CD4-positive, alpha-beta T cell (primary cell): ENCODE measurements around the gene GRID1. TPM values are rescaled to one million over a fixed set of nuclear protein-coding genes. Genes with fewer than 3 reads are reported as not detected.

Experiments
- ATAC-seq: fragments of 200-7000 bp; cut with Tn5 transposase; one replicate; pipeline ENCODE4 v1.10.0; 2022; ENCODE audit warnings: mild to moderate bottlenecking; ENCODE audit not compliant: poor library complexity
- CTCF ChIA-PET: fragments of 350-600 bp; sonication (Branson Sonifier 250); formaldehyde crosslinking; loops from one replicate; lab custom pipeline; 2021; ENCODE audit warnings: antibody characterized with exemption, inconsistent platforms; lab: Charles Lee
- POLR2A ChIA-PET: fragments of 350-600 bp; sonication (Branson Sonifier 250); formaldehyde crosslinking; loops from one replicate; lab custom pipeline; 2021; ENCODE audit warnings: antibody characterized with exemption, inconsistent platforms; lab: Charles Lee
- DNase-seq, 14 experiments: peaks; one replicate each; pipeline ENCODE4 v3.0.0-alpha.2; 2013 to 2020; ENCODE audit warnings: mixed read lengths in 2 of 14
- H3K27ac ChIP-seq, 2 donors: one replicate each; pipeline versions ENCODE4 v1.5.1 to v1.7.0; 2013; ENCODE audit warnings: low read length in 2 of 2, low read depth in 1 of 2, mild to moderate bottlenecking in 1 of 2
- H3K27me3 ChIP-seq, 2 experiments: 1 replicate in 1 of 2; 2 replicates in 1 of 2; pipeline versions ENCODE4 v1.6.1 to v1.7.0; 2013; ENCODE audit warnings: low read length in 2 of 2, control low read depth in 1 of 2, mild to moderate bottlenecking in 1 of 2, moderate library complexity in 1 of 2; ENCODE audit not compliant: insufficient read depth in 2 of 2, control insufficient read depth in 1 of 2
- H3K36me3 ChIP-seq: one replicate; pipeline ENCODE4 v1.6.1; 2013; ENCODE audit warnings: low read length, control low read depth; ENCODE audit not compliant: insufficient read depth
- H3K4me1 ChIP-seq: one replicate; pipeline ENCODE4 v1.6.1; 2013; ENCODE audit warnings: low read length, control low read depth; ENCODE audit not compliant: insufficient read depth
- H3K4me3 ChIP-seq: one replicate; pipeline ENCODE4 v1.5.1; 2013; ENCODE audit warnings: mild to moderate bottlenecking, low read length, moderate library complexity
- H3K9me3 ChIP-seq, 2 experiments: 1 replicate in 1 of 2; 2 replicates in 1 of 2; pipeline versions ENCODE4 v1.6.1 to v1.7.0; 2013; ENCODE audit warnings: low read length in 2 of 2, mild to moderate bottlenecking in 2 of 2, control low read depth in 1 of 2, moderate library complexity in 1 of 2; ENCODE audit not compliant: control insufficient read depth in 1 of 2, insufficient read depth in 1 of 2
- H3K27ac Mint-ChIP-seq: one replicate; pipeline ENCODE4 v1.8.0; 2020; ENCODE audit warnings: mixed read lengths
- H3K27me3 Mint-ChIP-seq: one replicate; pipeline ENCODE4 v1.8.0; 2021; ENCODE audit warnings: mixed read lengths
- H3K36me3 Mint-ChIP-seq: one replicate; pipeline ENCODE4 v1.8.0; 2021; ENCODE audit warnings: low read depth, mixed read lengths
- H3K4me1 Mint-ChIP-seq: one replicate; pipeline ENCODE4 v1.8.0; 2021; ENCODE audit warnings: low read depth, mixed read lengths
- H3K4me3 Mint-ChIP-seq: one replicate; pipeline ENCODE4 v1.8.0; 2020; ENCODE audit warnings: mild to moderate bottlenecking, mixed read lengths
- H3K9me3 Mint-ChIP-seq: one replicate; pipeline ENCODE4 v1.8.0; 2020; ENCODE audit warnings: mixed read lengths
- CTCF ChIP-seq: fragments of 200-600 bp; IDR thresholded peaks from one replicate; pipeline ENCODE4 v1.8.0; 2022; ENCODE audit warnings: antibody characterized with exemption, mild to moderate bottlenecking
- intact Hi-C, 2 experiments: fragments of 100-400 bp; cut with DNase I in 1 of 2; cut with micrococcal nuclease in 1 of 2; formaldehyde crosslinking; loops; one replicate each; pipeline versions ENCODE4 v1.15.1 to v1.9.0; 2023 to 2025; cut with DNase I, micrococcal nuclease
- total RNA-seq, 174 experiments: library from RNA in 2 of 174; stranded (reverse) in 2 of 174; gene quantifications; one replicate each; pipeline ENCODE4 v1.2.3 and lab custom pipeline; 2021 to 2026

Gene GRID1
- total RNA-seq, 2 experiments from 2014 or later, result not detected

- ChIA-PET POLR2A (no interaction called here), CTCF (no interaction called here)
- Histone ChIP-seq H3K27ac (no peak overlapping the region), H3K4me3 (no peak overlapping the region), H3K27me3 (peaks cover 0 to 4% of the 10 kb centered on the region in 2 experiments), H3K4me1 (no peaks in the 10 kb centered on the region), H3K36me3 (no peaks in the 10 kb centered on the region), H3K9me3 (peaks cover 0 to 16% of the 10 kb centered on the region in 2 experiments)
- ATAC-seq, result no peak
- no peaks in the 10 kb centered on the region for H3K36me3 Mint-ChIP-seq
- no peak for TF ChIP-seq CTCF
- H3K27ac Mint-ChIP-seq, result no peak overlapping the region
- no peaks in the 10 kb centered on the region for H3K9me3 Mint-ChIP-seq
- no peaks in the 10 kb centered on the region for H3K4me1 Mint-ChIP-seq
- peaks cover 12% of the 10 kb centered on the region for H3K27me3 Mint-ChIP-seq
- no peak for DNase-seq
- H3K4me3 Mint-ChIP-seq, result no peak overlapping the region
- intact Hi-C loops, result no loop called here
Observed at GRCh38 chr10:86200867-86201266, 165.7 kb downstream of the GRID1 start.

- peaks cover 12% of the 10 kb centered on the region for H3K27me3 Mint-ChIP-seq
- Histone ChIP-seq H3K4me3 (no peak overlapping the region), H3K27me3 (peaks cover 0 to 4% of the 10 kb centered on the region in 2 experiments), H3K36me3 (no peaks in the 10 kb centered on the region), H3K4me1 (no peaks in the 10 kb centered on the region), H3K9me3 (peaks cover 0 to 16% of the 10 kb centered on the region in 2 experiments), H3K27ac (no peak overlapping the region)
- CTCF ChIA-PET, result no interaction called here
- DNase-seq (no peak), ATAC-seq (no peak)
- H3K36me3 Mint-ChIP-seq, result no peaks in the 10 kb centered on the region
- H3K4me3 Mint-ChIP-seq, result no peak overlapping the region
- H3K4me1 Mint-ChIP-seq, result no peaks in the 10 kb centered on the region
- H3K9me3 Mint-ChIP-seq, result no peaks in the 10 kb centered on the region
- POLR2A ChIA-PET, result no interaction called here
- intact Hi-C loops, result no loop called here
- no peak for TF ChIP-seq CTCF
- no peak overlapping the region for H3K27ac Mint-ChIP-seq
Observed at GRCh38 chr10:86200269-86200668, 166.3 kb downstream of the GRID1 start.

GRCh38 chr10:86199041-86199440 lies 167.6 kb downstream of the GRID1 start:
- H3K9me3 ChIP-seq, result peaks cover 0 to 9% of the 10 kb centered on the region in 2 experiments
- intact Hi-C loops, result no loop called here
- H3K4me3 ChIP-seq, result no peak overlapping the region
- peaks cover 0 to 4% of the 10 kb centered on the region in 2 experiments for H3K27me3 ChIP-seq
- no peak for TF ChIP-seq CTCF
- Mint-ChIP-seq H3K4me3 (no peak overlapping the region), H3K27me3 (peaks cover 15% of the 10 kb centered on the region), H3K4me1 (no peaks in the 10 kb centered on the region), H3K9me3 (no peaks in the 10 kb centered on the region), H3K27ac (no peak overlapping the region), H3K36me3 (no peaks in the 10 kb centered on the region)
- no peak for ATAC-seq
- DNase-seq, result no peak
- no peaks in the 10 kb centered on the region for H3K36me3 ChIP-seq
- no peaks in the 10 kb centered on the region for H3K4me1 ChIP-seq
- CTCF ChIA-PET, result no interaction called here
- POLR2A ChIA-PET, result no interaction called here
- H3K27ac ChIP-seq, result no peak overlapping the region
